Adipocyte (in vitro differentiated cells): ENCODE data around the gene SLC2A9.
"Not testable (repeated sequence)": the region's sequence is repeated elsewhere in the genome, so short reads cannot be mapped to it uniquely, and the experiment has no call there.

Experiments
- DNase-seq: peaks from one replicate; pipeline ENCODE4 v3.0.0-alpha.2; 2015; ENCODE audit warnings: low read depth
- H3K27me3 ChIP-seq: replicated peaks from 2 replicates; pipeline ENCODE4 v1.7.0; 2013; ENCODE audit warnings: mild to moderate bottlenecking, low read length, moderate library complexity; ENCODE audit not compliant: control insufficient read depth, insufficient read depth
- H3K36me3 ChIP-seq: 2 replicates; pipeline ENCODE4 v1.7.0; 2013; ENCODE audit warnings: low read length, mild to moderate bottlenecking, moderate library complexity; ENCODE audit not compliant: control insufficient read depth, insufficient read depth, severe bottlenecking
- H3K4me1 ChIP-seq: 2 replicates; pipeline ENCODE4 v1.7.0; 2013; ENCODE audit warnings: mild to moderate bottlenecking, low read length, moderate library complexity; ENCODE audit not compliant: control insufficient read depth, insufficient read depth
- H3K4me3 ChIP-seq: 2 replicates; pipeline ENCODE4 v1.7.0; 2013; ENCODE audit warnings: mild to moderate bottlenecking, low read length, moderate library complexity
- H3K9ac ChIP-seq: 2 replicates; pipeline ENCODE4 v1.7.0; 2013; ENCODE audit warnings: mild to moderate bottlenecking, low read length, moderate library complexity
- H3K9me3 ChIP-seq: 2 replicates; pipeline ENCODE4 v1.7.0; 2013; ENCODE audit warnings: mild to moderate bottlenecking, low read length, moderate library complexity; ENCODE audit not compliant: control insufficient read depth

The SLC2A9 gene

DNA sequence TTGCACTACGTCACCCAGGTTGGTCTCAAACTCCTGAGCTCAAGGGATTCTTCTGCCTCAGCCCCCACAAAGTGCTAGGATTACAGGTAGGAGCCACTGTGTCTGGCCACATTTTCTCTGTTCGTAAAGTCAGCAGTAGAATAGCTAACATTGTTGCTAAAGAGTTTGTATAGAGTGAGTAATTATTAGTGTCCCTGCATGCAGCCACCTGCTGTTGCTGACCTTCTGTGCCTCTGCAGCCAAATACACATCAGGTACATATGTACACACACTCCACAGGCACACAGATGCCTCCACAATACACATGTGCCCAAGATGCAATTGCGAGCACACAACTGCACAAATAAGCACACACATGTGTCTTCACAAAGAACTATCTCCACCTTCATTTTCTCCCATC, 228.9 kb downstream of the SLC2A9 start:
- Histone ChIP-seq H3K4me3 (no peak overlapping the region), H3K27me3 (no peaks in the 10 kb centered on the region), H3K9me3 (no peaks in the 10 kb centered on the region), H3K4me1 (no peaks in the 10 kb centered on the region), H3K36me3 (no peaks in the 10 kb centered on the region), H3K9ac (no peak overlapping the region)
- no peak for DNase-seq

DNA sequence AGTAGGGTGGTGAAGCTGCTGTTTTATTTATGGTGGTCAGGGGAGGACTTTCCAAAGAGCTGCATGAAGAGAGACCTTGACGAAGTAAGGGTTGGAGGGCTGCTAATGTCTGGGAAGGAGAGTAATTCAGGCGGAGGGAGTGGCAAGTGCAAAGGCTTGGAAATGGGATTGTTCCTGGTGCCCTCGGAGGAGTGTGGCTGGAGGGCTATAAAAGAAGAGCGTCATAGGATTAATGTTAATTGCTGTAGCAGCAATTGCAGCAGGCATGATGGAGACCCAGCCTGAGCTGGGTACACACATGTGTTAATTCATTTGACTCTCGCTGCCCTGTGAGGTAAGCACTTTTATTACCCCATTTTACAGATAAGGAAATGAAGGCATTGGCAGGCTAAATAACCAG, 235.4 kb downstream of the SLC2A9 start:
- DNase-seq, H3K4me3 ChIP-seq, H3K27me3 ChIP-seq, H3K9me3 ChIP-seq, H3K4me1 ChIP-seq, H3K36me3 ChIP-seq, H3K9ac ChIP-seq: not testable (repeated sequence)

DNA sequence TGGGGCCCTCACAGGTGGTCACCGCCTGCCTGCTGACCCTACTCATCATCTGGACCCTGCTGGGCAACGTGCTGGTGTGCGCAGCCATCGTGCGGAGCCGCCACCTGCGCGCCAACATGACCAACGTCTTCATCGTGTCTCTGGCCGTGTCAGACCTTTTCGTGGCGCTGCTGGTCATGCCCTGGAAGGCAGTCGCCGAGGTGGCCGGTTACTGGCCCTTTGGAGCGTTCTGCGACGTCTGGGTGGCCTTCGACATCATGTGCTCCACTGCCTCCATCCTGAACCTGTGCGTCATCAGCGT, 239.2 kb downstream of the SLC2A9 start:
- Histone ChIP-seq H3K36me3 (no peaks in the 10 kb centered on the region), H3K9me3 (no peaks in the 10 kb centered on the region), H3K4me3 (no peak overlapping the region), H3K4me1 (no peaks in the 10 kb centered on the region), H3K9ac (no peak overlapping the region), H3K27me3 (peaks cover 12% of the 10 kb centered on the region)
- DNase-seq, result no peak

DNA sequence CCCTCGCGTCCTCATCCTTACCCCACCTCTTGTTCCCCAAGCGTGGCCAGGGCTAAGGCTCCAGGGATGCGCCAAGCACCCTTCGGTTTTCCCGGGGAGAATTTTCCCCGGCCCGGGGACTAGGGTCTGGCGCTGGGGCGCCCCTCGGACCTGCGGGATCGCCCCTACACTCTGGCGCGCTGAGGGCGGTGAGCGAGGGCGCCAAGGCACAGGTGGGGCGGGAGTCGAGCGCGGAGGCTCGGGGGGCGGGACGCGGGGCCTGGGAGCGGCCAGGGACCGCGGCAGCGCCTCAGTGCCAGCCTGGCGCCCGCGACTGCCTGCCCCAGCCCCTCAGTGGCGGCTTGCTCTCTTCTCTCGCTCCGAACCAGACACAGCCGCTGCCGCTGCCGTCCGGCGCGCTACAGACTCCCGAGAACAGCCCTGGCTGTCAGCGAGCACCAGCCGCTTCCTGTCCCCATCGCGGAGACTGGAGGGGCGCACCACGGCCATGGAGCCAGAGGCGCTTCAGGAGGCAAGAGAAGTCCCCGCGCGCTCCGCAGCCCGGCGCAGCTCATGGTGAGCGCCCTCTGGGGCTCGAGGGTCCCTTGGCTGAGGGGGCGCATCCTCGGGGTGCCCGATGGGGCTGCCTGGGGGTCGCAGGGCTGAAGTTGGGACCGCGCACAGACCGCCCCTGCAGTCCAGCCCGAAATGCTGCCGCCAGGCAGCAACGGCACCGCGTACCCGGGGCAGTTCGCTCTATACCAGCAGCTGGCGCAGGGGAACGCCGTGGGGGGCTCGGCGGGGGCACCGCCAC, 239.8 kb downstream of the SLC2A9 start, which contains the start of gene DRD5:
DRD5 (plus strand) TSS at position 292 of the 793 bp plus-strand sequence; CDS start at position 688, 396 bp downstream.
- Histone ChIP-seq H3K4me1 (no peaks in the 10 kb centered on the region), H3K9ac (no peak within 1 kb of the TSS), H3K9me3 (no peaks in the 10 kb centered on the region), H3K27me3 (peaks cover 17% of the 10 kb centered on the region), H3K4me3 (no peak within 1 kb of the TSS), H3K36me3 (no peaks in the 10 kb centered on the region)
- DNase-seq, result no peak
